ENCODE data around the gene HSF5. TPM values are rescaled to one million over a fixed set of nuclear protein-coding genes. Genes with fewer than 3 reads are reported as not detected.

HSF5 gene
- total RNA-seq, 1 experiment from 2014 or later: not detected

- H3F3A ChIP-seq (ENCODE audit: low read length, unreplicated experiment): peaks cover 4% of the 10 kb centered on the region
- no TSS peak for BruUV-seq (replicated peaks)
- no peaks in the 10 kb centered on the region for H4K20me1 ChIP-seq (ENCODE audit: low read length)
- no peaks in the 10 kb centered on the region for H3K9me2 ChIP-seq (replicated peaks; ENCODE audit: low read length)
- ATAC-seq (no peak), DNase-seq (no peak)
- no peaks in the 10 kb centered on the region for H3K36me3 ChIP-seq (ENCODE audit: low read depth, low read length)
- no peak overlapping the region for H3K9ac ChIP-seq (ENCODE audit: low read length)
- ChIA-PET POLR2A (ENCODE audit: unreplicated experiment) (no interaction called here), CTCF (no interaction called here)
- H3K9me3 ChIP-seq (ENCODE audit: low read length): no peaks in the 10 kb centered on the region
- H3K27ac ChIP-seq (ENCODE audit: low read length): no peak overlapping the region
- intact Hi-C loops (cut with micrococcal nuclease): no loop called here
- H3K4me2 ChIP-seq (ENCODE audit: low read length): no peak overlapping the region
- peaks cover 4% of the 10 kb centered on the region; the same call in 1 of the 2 replicates for H3K79me2 ChIP-seq (ENCODE audit: low read length)
- H3K4me1 ChIP-seq (ENCODE audit: insufficient read depth, low read length): peaks cover 10% of the 10 kb centered on the region
- no peak overlapping the region for H2AFZ ChIP-seq (ENCODE audit: low read length)
- H3K27me3 ChIP-seq (ENCODE audit: low read length): peaks cover 22% of the 10 kb centered on the region
- no peak overlapping the region for H3K4me3 ChIP-seq (ENCODE audit: low read length)
- TF ChIP-seq CTCF (conservative IDR thresholded peaks at IDR 0.05; ENCODE audit: low read depth, low read length) (no peak), EZH2 (IDR thresholded peaks at IDR 0.05; ENCODE audit: low read length, unreplicated experiment) (no peak), EZH2phosphoT487 (IDR thresholded peaks at IDR 0.05; ENCODE audit: borderline replicate concordance, low read length) (no peak)
Observed at GRCh38 chr17:58421711-58422110, 66.5 kb downstream of the HSF5 start.

- Histone ChIP-seq H3K4me2 (ENCODE audit: low read length) (no peak overlapping the region), H3K36me3 (ENCODE audit: low read depth, low read length) (no peaks in the 10 kb centered on the region), H2AFZ (ENCODE audit: low read length) (no peak overlapping the region), H3K9me3 (ENCODE audit: low read length) (no peaks in the 10 kb centered on the region), H3K4me3 (ENCODE audit: low read length) (no peak overlapping the region), H3K4me1 (ENCODE audit: insufficient read depth, low read length) (peaks cover 18% of the 10 kb centered on the region), H3K27me3 (ENCODE audit: low read length) (peaks cover 22% of the 10 kb centered on the region), H3K79me2 (ENCODE audit: low read length) (peaks cover 13% of the 10 kb centered on the region), H3K9ac (ENCODE audit: low read length) (no peak overlapping the region), H3F3A (ENCODE audit: low read length, unreplicated experiment) (peaks cover 4% of the 10 kb centered on the region), H3K9me2 (replicated peaks; ENCODE audit: low read length) (no peaks in the 10 kb centered on the region), H3K27ac (ENCODE audit: low read length) (no peak overlapping the region), H4K20me1 (ENCODE audit: low read length) (no peaks in the 10 kb centered on the region)
- intact Hi-C loops (cut with micrococcal nuclease): no loop called here
- ChIA-PET POLR2A (ENCODE audit: unreplicated experiment) (interaction anchor here (1.0 kb wide), 1 partner anchor 69 kb away, joined by 4 read pairs; the partner anchor contains the start of gene SUPT4H1), CTCF (interaction anchor here (1.3 kb wide), 1 partner anchor 69 kb away, joined by 11 read pairs; the partner anchor contains the start of gene SUPT4H1)
- DNase-seq (no peak), ATAC-seq (no peak)
- no peak for TF ChIP-seq EZH2 (IDR thresholded peaks at IDR 0.05; ENCODE audit: low read length, unreplicated experiment)
- TF ChIP-seq CTCF (conservative IDR thresholded peaks at IDR 0.05; ENCODE audit: low read depth, low read length): no peak
- TF ChIP-seq EZH2phosphoT487 (IDR thresholded peaks at IDR 0.05; ENCODE audit: borderline replicate concordance, low read length): no peak
- BruUV-seq (replicated peaks): no TSS peak
Observed at GRCh38 chr17:58420827-58421226, 67.4 kb downstream of the HSF5 start.
